ENCODE data around the gene SLC19A1.

The SLC19A1 gene

DNA sequence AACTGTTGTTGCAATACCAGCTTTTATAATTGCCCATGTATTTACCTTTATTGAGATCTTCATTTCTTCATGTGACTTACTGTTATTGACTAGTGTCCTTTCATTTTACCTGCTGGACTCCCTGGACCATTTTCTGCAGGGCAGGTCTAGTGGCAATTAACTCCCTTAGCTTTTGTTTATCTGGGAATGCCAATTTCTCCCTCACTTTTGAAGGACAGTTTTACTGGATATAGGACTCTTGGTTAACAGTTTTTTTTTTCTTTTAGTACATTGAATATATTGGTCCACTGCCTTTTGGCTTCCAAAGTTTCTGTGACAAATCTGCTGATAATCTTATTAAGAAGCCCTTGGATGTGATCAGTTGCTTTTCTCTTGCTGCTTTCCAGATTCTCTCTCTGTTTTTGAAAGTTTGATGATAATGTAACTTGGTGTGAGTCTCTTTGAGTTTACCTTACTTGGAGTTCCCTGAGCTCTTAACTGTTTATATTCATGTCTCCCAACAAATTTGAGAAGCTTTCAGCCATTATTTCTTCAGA lies 80.4 kb downstream of the SLC19A1 start:
- TF ChIP-seq, protein P1, sequence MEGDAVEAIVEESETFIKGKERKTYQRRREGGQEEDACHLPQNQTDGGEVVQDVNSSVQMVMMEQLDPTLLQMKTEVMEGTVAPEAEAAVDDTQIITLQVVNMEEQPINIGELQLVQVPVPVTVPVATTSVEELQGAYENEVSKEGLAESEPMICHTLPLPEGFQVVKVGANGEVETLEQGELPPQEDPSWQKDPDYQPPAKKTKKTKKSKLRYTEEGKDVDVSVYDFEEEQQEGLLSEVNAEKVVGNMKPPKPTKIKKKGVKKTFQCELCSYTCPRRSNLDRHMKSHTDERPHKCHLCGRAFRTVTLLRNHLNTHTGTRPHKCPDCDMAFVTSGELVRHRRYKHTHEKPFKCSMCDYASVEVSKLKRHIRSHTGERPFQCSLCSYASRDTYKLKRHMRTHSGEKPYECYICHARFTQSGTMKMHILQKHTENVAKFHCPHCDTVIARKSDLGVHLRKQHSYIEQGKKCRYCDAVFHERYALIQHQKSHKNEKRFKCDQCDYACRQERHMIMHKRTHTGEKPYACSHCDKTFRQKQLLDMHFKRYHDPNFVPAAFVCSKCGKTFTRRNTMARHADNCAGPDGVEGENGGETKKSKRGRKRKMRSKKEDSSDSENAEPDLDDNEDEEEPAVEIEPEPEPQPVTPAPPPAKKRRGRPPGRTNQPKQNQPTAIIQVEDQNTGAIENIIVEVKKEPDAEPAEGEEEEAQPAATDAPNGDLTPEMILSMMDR (IDR thresholded peaks at IDR 0.05), result no peak

DNA sequence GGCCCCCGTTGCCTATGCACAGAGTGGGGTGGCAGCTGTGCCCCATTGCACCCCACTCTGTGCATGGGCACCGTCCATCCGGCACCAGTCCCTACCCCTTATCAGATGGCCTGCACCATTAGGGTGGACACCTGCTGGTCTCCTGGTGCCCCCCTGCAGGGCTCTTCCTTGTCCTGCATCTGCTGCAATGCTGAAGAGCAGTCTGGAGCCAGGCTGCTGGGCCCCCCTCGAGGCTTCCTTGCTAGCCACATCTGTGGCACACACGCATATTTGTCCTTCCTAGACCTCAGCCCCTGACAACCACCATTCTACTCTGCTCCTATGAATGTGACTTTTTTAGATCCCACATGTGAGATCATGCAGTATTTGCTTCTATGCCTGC lies 80.9 kb downstream of the SLC19A1 start:
- TF ChIP-seq, protein P1 (IDR thresholded peaks at IDR 0.05), result no peak

DNA sequence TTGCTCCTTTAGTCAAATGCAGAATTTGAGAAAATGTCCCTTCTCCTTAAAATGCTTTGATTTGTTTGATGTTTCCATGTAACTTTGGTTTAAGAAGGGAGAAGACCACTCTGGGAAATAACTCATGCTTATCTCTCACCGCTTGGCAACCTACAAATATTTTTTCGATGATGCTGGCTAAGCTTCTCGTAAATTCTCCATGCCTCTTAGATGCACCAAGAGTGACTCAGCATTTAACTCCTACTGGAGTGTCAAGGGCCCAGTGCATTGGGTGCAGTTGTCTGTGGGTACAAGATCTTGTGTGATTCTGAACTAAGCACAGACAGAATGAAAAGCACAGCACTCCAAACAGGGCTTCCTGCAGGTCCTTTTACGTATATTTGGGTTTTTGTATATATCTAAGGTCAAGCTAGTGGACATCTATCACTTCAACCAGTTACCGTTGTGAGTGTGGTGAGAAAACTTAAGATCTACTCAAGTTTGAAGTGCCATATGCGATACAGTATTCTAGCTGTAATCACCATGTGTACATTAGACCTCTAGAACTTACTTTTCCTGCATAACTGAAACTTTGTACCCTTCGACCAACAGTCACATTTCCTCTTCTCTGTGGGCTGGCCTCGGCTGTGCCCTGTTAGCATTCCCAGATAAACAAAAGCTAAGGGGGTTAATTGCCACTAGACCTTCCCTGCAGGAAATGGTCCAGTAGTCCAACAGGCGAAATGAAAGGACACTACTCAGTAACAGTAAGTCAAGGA lies 81.5 kb downstream of the SLC19A1 start:
- TF ChIP-seq, protein P1 (IDR thresholded peaks at IDR 0.05), result no peak

DNA sequence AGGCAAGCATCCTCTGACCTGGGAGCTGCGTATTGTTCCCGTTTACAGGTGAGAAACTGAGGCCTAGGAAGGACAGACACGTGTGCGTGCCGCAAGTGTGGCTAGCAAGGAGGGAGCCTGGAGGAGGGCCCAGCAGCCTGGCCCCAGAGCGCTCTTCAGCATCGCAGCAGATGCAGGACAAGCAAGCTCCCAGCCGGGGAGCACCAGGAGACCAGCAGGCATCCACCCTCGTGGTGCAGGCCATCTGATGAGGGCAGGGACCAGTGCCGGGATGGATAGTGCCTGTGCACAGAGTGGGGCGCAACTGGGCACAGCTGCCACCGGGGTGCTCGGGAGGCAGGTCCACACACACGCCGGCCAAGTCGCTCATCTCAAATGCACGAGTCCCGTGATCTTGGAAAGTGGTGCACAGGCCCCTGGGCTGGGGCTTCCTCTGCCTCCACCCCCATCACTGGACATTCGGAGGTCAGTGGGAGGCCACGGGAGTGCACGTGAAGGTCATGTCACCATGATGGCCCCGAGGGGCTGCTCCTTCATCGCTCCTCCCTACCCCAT lies 82.2 kb downstream of the SLC19A1 start:
- TF ChIP-seq, protein P1 (IDR thresholded peaks at IDR 0.05), result no peak

DNA sequence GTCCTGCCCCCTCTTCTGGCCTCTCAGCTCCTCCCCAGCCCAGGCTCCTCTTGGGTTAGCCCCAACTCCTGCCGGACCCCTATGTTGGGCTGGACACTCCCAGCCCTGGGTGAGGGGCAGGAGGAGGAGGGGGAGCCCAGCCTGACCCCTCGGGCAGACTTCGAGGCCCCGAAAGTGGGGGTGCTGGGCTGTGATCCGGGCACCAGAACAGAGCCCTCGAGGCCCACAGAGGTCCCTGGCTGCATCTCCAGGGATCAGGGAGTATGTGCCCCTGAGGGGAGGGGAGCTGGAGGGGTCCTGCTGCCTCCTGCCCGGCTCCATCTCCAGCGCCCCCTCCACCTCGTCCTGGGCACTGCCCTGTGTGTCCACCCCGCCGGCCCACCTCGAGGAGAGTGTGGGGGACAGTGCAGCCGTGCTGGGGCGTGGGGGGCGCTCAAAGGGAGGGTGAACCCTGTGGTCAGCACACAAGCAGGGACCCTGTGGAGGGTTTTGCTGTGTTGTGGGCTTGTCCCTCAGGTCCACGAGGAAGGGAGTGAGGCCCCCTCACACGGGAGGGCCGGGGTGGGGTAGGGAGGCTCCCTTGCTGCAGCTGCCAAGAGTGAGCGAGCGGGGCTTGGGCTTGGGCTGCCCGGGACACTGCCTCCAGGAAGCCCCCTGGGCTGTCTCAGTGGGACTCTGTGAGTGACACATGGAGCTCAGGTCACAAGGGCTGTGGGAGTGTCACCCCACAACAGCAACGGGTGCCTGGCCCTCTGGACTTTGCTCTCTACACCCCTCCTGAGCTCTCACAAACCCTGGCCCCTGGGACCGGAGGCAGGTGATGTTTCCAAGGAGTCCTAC lies 82.8 kb downstream of the SLC19A1 start:
- TF ChIP-seq, protein P1 (IDR thresholded peaks at IDR 0.05), result no peak

DNA sequence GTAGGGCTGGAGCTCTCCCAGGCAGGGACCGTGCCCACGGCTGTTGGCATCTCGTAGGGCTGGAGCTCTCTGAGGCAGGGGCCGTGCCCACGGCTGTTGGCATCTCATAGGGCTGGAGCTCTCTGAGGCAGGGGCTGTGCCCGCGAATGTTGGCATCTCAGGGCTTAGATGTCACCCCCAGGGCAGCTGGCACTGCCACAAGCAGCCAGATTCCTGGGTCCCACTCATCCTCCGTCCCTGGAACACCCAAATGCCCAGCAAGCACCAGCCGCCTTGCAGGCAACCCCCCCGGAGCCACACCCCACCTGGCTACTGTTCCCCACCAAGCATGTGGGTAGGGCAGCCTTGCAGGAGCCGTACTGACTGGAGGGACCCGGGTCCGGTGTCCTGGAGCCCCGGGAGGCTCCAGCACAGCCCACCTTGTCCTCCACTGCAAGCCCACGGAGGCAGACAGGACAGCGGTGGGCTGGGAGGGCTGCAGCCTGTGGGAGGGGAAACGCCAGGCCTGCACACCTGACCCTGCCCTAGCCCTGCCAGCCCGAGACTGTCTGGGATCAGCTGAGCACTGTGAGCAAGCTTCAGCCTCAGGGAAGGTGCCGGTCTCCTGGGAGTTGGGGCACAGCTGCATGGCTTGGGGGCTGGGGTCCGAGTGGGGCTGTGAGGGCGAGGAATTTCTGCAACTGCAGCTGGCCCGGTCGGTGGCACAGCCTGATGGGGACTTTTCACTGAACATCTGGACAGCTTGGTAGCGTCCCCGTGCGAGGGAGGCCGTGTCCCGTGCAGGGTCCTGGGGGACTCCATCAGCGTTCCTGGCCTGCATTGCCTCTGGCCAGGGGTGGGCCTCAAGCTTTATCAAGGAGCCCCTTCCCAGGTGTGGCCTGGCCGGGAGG lies 83.7 kb downstream of the SLC19A1 start:
- TF ChIP-seq, protein P1 (IDR thresholded peaks at IDR 0.05), result no peak

DNA sequence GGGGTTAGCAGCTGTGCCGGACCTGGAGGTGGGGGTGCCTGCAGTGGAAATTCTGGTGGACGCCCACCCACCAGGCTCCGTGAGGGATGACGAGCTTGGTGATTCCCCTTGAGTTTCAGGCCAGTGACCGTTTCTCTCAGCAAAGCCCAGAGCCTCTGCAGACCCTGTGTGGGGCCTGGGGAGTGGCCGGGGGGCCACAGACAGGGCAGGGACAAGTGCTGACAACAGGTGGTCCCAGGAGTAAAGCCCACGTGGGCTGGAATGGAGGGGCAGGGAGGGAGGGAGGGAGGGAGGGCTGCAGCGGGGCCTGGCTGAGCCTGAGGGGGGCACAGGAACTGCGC lies 84.4 kb downstream of the SLC19A1 start:
- TF ChIP-seq, protein P1 (IDR thresholded peaks at IDR 0.05), result no peak
